CD4-positive, alpha-beta T cell treated with Interleukin-4 for 1 hour (primary cell): ENCODE data around the gene TNRC6C.
"Not testable (repeated sequence)": the region's sequence is repeated elsewhere in the genome, so short reads cannot be mapped to it uniquely, and the experiment has no call there.

Experiments used
- DNase-seq, 2 donors: peaks; one replicate each; pipeline ENCODE4 v3.0.0-alpha.2; 2020 to 2022

TNRC6C gene

GRCh38 chr17:77930780-77931768 lies 27.4 kb upstream of the TNRC6C start:
- DNase-seq, result no peak

- DNase-seq, result no peak
These were observed 24.6 kb upstream of the TNRC6C start for GRCh38 chr17:77933777-77934398.

GRCh38 chr17:77935121-77935571 lies 23.4 kb upstream of the TNRC6C start:
- no peak for DNase-seq

GRCh38 chr17:77935744-77936143 lies 22.8 kb upstream of the TNRC6C start:
- not testable (repeated sequence) for DNase-seq

GRCh38 chr17:77936881-77937280 lies 21.6 kb upstream of the TNRC6C start:
- DNase-seq, result no peak

- DNase-seq, result no peak
These were observed 17.5 kb upstream of the TNRC6C start for GRCh38 chr17:77941004-77941403.

- no peak for DNase-seq
These were observed 16.2 kb upstream of the TNRC6C start for GRCh38 chr17:77942112-77942988.

GRCh38 chr17:77943971-77944370 lies 14.5 kb upstream of the TNRC6C start:
- DNase-seq, result no peak

GRCh38 chr17:77944390-77945222 lies 13.9 kb upstream of the TNRC6C start:
- DNase-seq, result no peak

- no peak for DNase-seq
These were observed 11.4 kb upstream of the TNRC6C start for GRCh38 chr17:77946900-77947645.

- DNase-seq, result no peak
These were observed 9.8 kb upstream of the TNRC6C start for GRCh38 chr17:77948690-77949114.

- DNase-seq, result no peak
These were observed 7.4 kb upstream of the TNRC6C start for GRCh38 chr17:77951123-77951522.

GRCh38 chr17:77952368-77952767 lies 6.1 kb upstream of the TNRC6C start:
- no peak for DNase-seq

GRCh38 chr17:77957235-77957856 lies 1.2 kb upstream of the TNRC6C start:
- peak in 1 of 2 donors; percentile 29 for DNase-seq

- DNase-seq, result no peak
These were observed 218 bp downstream of the TNRC6C start for GRCh38 chr17:77958716-77959125.

- peak in 1 of 2 donors; percentile 35 for DNase-seq
These were observed 823 bp downstream of the TNRC6C start for GRCh38 chr17:77959126-77959925.

- peak; percentile 22 to 44 for DNase-seq
These were observed 1.5 kb downstream of the TNRC6C start for GRCh38 chr17:77959926-77960521.

GRCh38 chr17:77961741-77962140 lies 3.2 kb downstream of the TNRC6C start:
- DNase-seq, result no peak

- no peak for DNase-seq
These were observed 3.8 kb downstream of the TNRC6C start for GRCh38 chr17:77962348-77962747.
